GM19351 (cell line): ENCODE data around the gene STK32B.
"Not testable (repeated sequence)": the region's sequence is repeated elsewhere in the genome, so short reads cannot be mapped to it uniquely, and the experiment has no call there.

Source experiments
- ATAC-seq: cut with Tn5 transposase; IDR thresholded peaks from one replicate; pipeline ENCODE4 v1.9.1; 2021; ENCODE audit warnings: mild to moderate bottlenecking, moderate library complexity; ENCODE audit not compliant: unreplicated experiment

STK32B gene

GRCh38 chr4:5200513-5200912, 149.2 kb downstream of the STK32B start:
- no peak for ATAC-seq

DNA sequence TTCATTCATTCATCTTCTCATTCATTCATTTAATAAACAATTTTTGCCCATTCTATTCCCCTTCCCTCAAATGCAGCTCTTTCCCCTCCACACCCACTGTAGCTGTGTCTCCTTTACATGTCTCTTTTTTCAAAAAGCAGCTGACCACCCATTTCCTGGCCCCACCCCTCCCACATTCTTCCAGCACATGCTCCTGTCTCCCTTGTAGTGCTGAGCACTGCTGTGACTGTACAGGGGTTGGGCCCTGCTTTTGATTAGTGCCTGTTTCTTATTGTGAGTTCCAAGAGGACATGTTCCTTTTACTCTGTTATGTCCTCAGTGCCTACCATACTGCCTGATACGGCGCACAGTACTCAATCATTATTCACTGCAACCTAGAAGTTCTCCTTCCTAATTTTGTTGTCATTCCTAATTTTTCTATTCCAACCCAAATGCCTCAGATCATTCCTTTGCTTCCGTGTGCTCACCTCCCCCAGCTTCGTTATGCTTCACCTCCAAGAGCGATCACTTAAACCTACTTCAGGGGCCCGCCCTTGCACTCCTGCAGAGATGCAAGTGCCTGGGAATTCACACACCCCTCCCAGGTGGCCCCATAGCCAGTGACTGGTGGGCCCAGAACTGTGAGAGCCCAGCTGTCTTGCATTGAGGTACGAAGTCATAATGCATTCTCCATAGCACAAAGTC, 152.2 kb downstream of the STK32B start:
- ATAC-seq = no peak

DNA sequence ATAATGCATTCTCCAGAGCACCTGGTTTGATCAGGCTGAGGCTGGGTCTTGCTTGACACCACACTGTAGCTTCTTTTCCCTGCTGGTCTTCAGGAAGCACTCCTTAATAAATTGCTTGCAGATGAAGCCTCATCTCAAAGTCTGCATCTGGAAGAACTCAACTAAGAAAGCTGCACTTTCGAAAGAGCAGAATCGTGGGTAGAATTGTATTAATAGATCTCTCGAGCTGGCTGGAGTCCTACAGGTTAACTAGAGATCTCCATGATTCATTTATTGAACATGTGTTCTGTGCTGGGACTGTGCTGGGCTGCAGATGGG, 152.7 kb downstream of the STK32B start:
- no peak for ATAC-seq

DNA sequence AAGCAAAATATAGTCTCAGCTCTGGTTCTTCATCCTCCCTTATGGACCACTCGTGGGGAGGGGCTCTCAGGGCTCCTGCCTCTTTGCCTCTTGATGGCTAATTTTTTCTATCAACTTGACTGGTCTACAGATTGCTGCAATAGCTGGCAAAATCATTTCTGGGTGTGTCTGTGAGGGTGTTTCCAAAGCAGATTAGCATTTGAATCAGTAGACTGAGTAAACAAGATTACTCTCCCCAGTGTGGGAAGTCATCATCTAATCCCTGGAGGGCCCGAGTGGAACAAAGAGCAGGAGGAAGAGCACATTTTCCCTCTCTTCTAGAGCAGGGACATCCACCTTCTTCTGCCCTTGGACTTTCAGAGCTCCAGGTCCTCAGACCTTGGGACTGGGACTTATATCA, 153.5 kb downstream of the STK32B start:
- no peak for ATAC-seq

GRCh38 chr4:5206016-5206790, 154.9 kb downstream of the STK32B start:
- ATAC-seq = no peak

- no peak for ATAC-seq
Measured at GRCh38 chr4:5209862-5210261, 158.6 kb downstream of the STK32B start.

- ATAC-seq = no peak
Measured at GRCh38 chr4:5211282-5211839, 160.1 kb downstream of the STK32B start.

GRCh38 chr4:5212255-5213013, 161.2 kb downstream of the STK32B start:
- no peak for ATAC-seq

DNA sequence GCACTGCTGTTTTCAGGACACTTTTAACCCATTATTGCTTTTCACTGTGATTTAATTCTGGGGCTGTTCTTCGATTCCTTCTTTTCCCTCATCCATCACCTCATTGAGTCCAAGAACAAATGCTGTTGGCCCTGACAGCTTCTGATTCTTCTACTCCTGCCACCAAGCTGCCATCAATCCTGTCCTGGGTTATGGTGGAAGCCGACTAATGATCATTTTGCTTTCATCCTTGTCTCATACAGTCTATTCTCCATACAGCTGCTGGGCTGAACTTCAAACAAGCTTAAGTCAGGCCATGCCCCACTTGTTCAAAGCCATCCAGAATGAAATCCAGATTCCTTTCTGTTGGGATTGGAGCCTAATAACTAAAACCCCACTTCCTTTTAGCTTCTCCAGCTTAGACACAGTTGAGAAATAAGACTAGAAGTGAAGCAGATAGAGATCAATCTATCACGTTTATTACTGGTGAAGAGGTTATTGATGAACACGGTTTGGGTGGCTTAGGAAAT, 161.9 kb downstream of the STK32B start:
- no peak for ATAC-seq

- no peak for ATAC-seq
Measured at GRCh38 chr4:5215321-5215720, 164.0 kb downstream of the STK32B start.

DNA sequence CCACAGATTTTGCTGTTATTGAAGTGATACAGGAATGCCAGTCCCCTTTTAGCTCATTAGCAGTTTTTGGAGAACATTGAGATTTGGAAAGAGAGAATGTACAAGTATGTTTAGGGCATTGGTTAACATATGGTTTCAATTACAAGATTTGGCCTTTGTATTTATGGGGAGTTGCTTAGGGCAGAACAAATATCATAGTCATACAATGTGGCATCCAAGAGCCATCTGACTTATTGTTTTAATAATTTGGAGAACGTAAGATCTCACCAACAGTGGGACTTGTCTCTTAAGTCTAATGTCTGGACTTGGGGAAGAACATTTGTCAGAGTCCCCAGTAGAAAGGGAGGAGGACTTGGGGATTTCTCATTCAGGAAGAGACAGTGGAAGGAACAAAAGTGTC, 166.1 kb downstream of the STK32B start:
- no peak for ATAC-seq

- no peak for ATAC-seq
Measured at GRCh38 chr4:5218376-5219069, 167.2 kb downstream of the STK32B start.

GRCh38 chr4:5220028-5220427, 168.7 kb downstream of the STK32B start:
- no peak for ATAC-seq

DNA sequence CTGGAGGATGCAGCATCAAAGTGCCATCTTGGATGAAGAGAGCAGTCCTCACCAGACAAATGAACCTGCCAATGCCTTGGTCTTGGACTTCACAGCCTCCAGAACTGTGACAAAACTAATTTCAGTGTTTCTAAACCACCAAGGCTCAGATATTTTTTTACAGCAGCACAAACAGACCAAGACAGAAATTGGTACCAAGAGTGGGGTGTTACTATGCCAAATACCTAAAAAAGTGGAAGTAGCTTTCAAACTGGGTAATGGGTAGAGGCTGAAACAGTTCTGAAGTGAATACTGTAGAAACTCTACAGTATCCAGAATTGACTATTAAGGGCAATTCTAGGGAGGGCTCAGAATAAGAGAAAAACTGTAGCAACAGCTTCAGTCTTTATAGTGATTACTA, 170.8 kb downstream of the STK32B start:
- ATAC-seq = no peak

GRCh38 chr4:5222951-5223350, 171.7 kb downstream of the STK32B start:
- no peak for ATAC-seq

GRCh38 chr4:5224340-5224739, 173.1 kb downstream of the STK32B start:
- no peak for ATAC-seq

DNA sequence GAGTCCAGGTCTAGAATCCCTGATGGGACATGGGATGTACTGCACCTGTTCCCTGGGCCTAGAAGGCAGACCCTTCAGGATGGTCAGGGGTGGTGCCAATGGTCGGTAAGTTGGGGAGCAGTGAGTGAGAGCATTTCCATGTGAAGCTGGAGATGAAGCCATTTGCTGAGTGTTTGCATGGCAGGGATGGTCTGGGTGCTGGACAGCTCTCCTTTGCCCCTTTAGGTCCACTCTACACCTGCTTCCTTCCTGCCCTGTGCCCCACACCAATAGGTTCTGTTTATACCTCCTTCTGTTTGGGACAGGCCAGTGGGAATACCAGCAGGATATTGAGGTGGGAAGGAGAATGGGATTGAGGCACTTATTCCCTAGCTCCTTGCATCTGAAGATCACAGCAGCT, 181.3 kb downstream of the STK32B start:
- no peak for ATAC-seq

- no peak for ATAC-seq
Measured at GRCh38 chr4:5237086-5237660, 185.9 kb downstream of the STK32B start.

- ATAC-seq = no peak
Measured at GRCh38 chr4:5238173-5238572, 186.9 kb downstream of the STK32B start.

- not testable (repeated sequence) for ATAC-seq
Measured at GRCh38 chr4:5247061-5247460, 195.8 kb downstream of the STK32B start.
